Progenitor cell of endocrine pancreas (in vitro differentiated cells): ENCODE results near the gene HRH1. TPM values are rescaled to one million over a fixed set of nuclear protein-coding genes. Genes with fewer than 3 reads are reported as not detected.

Experiments used
- DNase-seq: peaks from one replicate; pipeline ENCODE4 v3.0.0; 2021; ENCODE audit warnings: low spot score; ENCODE audit not compliant: unreplicated experiment
- H3K27ac Mint-ChIP-seq: 2 replicates; pipeline ENCODE4 v1.8.0; 2021; ENCODE audit warnings: mild to moderate bottlenecking, moderate library complexity, mixed read lengths
- H3K27me3 Mint-ChIP-seq: 2 replicates; pipeline ENCODE4 v1.8.0; 2021; ENCODE audit warnings: mixed read lengths
- H3K36me3 Mint-ChIP-seq: 2 replicates; pipeline ENCODE4 v1.8.0; 2022; ENCODE audit warnings: mixed read lengths; ENCODE audit not compliant: insufficient read depth
- H3K4me1 Mint-ChIP-seq: 2 replicates; pipeline ENCODE4 v1.8.0; 2021; ENCODE audit warnings: low read depth, mixed read lengths
- H3K4me3 Mint-ChIP-seq: 2 replicates; pipeline ENCODE4 v1.8.0; 2021; ENCODE audit warnings: low read depth, mild to moderate bottlenecking, moderate library complexity, mixed read lengths
- H3K9me3 Mint-ChIP-seq: 2 replicates; pipeline ENCODE4 v1.8.0; 2021; ENCODE audit warnings: low read depth, mixed read lengths
- CTCF ChIP-seq: fragments of 200-600 bp; sonication (generic); IDR thresholded peaks from one replicate; pipeline ENCODE4 v1.5.0; 2021; ENCODE audit warnings: antibody characterized with exemption, mild to moderate bottlenecking; ENCODE audit not compliant: unreplicated experiment
- total RNA-seq: library from RNA; stranded (reverse); gene quantifications from 2 replicates; pipeline ENCODE4 v1.2.1, GENCODE V29; 2021

The HRH1 gene
- total RNA-seq, 1 donor from 2014 or later, result not detected

DNA sequence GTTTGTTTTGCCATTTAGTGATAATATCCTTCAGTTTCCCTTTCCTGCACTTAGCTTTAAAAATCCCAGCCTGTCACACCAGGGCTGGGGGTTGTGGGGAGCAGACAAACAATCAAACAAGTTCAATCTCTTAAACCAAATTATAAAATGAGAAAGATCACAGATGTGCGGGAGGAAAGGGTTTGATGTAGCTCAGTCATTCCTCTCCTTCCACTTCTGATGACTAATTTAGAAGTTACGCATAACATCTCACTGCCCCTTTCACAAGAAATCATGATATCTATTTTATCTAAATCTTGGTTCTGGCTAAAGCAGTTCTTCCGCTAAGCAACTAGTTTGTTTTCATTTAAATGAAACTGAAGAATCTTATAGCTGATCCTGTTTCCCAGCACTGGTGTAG lies 83.8 kb downstream of the HRH1 start:
- Mint-ChIP-seq H3K27ac (no peak overlapping the region), H3K4me1 (no peaks in the 10 kb centered on the region), H3K36me3 (no peaks in the 10 kb centered on the region), H3K4me3 (no peak overlapping the region), H3K9me3 (peaks cover 4% of the 10 kb centered on the region), H3K27me3 (peaks cover 16% of the 10 kb centered on the region)
- no peak for TF ChIP-seq CTCF
- no peak for DNase-seq

GRCh38 chr3:11238880-11239279 lies 84.6 kb downstream of the HRH1 start:
- Mint-ChIP-seq H3K27me3 (peaks cover 11% of the 10 kb centered on the region), H3K36me3 (no peaks in the 10 kb centered on the region), H3K9me3 (peaks cover 4% of the 10 kb centered on the region), H3K27ac (no peak overlapping the region), H3K4me1 (no peaks in the 10 kb centered on the region), H3K4me3 (no peak overlapping the region)
- DNase-seq, result no peak
- TF ChIP-seq CTCF, result no peak

DNA sequence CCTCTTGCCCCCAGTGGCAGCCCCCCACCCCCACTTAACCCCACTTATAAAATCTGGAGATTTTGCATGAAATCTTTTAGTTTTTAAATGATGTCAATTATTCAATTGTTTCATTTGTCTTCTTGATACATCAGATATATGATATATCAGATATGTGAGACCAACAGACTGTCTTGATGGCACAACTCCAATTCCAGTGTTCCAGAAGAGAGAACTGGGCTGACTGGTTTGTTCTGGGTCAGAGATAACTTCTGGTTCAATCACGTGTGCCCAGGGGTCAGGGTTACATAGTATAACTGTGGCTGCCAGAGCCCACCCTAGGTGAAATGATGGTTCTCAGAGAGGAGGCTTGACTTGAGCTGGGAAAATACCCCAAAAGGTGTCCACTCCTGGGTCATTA lies 85.5 kb downstream of the HRH1 start:
- no peaks in the 10 kb centered on the region for H3K4me1 Mint-ChIP-seq
- H3K27ac Mint-ChIP-seq, result no peak overlapping the region
- H3K36me3 Mint-ChIP-seq, result no peaks in the 10 kb centered on the region
- TF ChIP-seq CTCF, result no peak
- peaks cover 4% of the 10 kb centered on the region for H3K9me3 Mint-ChIP-seq
- no peak for DNase-seq
- no peak overlapping the region for H3K4me3 Mint-ChIP-seq
- peaks cover 7% of the 10 kb centered on the region for H3K27me3 Mint-ChIP-seq

DNA sequence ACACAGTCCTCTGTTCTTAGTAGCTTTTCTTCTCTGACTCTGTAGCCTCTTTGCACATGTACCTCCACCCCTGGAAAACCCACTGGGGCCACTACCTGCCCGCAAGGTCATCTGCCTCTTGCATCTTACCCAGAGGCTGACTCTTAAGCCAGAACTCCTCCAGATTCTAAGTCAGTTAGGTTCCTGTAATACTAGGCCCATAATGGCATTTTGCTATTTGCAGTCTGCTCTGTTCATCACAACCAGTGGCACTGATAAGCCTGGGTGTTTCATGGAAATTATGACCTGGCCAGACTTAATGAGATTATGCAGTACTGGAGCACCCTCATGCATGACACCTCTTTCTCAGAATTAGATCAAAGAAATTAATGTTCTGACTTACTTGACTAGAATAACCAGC lies 86.2 kb downstream of the HRH1 start:
- H3K4me3 Mint-ChIP-seq, result no peak overlapping the region
- no peaks in the 10 kb centered on the region for H3K4me1 Mint-ChIP-seq
- H3K36me3 Mint-ChIP-seq, result no peaks in the 10 kb centered on the region
- H3K27ac Mint-ChIP-seq, result no peak overlapping the region
- H3K27me3 Mint-ChIP-seq, result peaks cover 7% of the 10 kb centered on the region
- no peak for TF ChIP-seq CTCF
- peaks cover 4% of the 10 kb centered on the region for H3K9me3 Mint-ChIP-seq
- DNase-seq, result no peak

GRCh38 chr3:11244121-11244677 lies 89.9 kb downstream of the HRH1 start:
- no peak for TF ChIP-seq CTCF
- peaks cover 7% of the 10 kb centered on the region for H3K27me3 Mint-ChIP-seq
- H3K4me1 Mint-ChIP-seq, result no peaks in the 10 kb centered on the region
- H3K9me3 Mint-ChIP-seq, result peaks cover under 1% of the 10 kb centered on the region
- no peak overlapping the region for H3K27ac Mint-ChIP-seq
- DNase-seq, result no peak
- no peak overlapping the region for H3K4me3 Mint-ChIP-seq
- no peaks in the 10 kb centered on the region for H3K36me3 Mint-ChIP-seq
